Left renal cortex interstitium (tissue), 4 donors: ENCODE results near the gene SPATA31A5. TPM values are rescaled to one million over a fixed set of nuclear protein-coding genes. Genes with fewer than 3 reads are reported as not detected.
"Not testable (repeated sequence)": the region's sequence is repeated elsewhere in the genome, so short reads cannot be mapped to it uniquely, and the experiment has no call there.

Experiments used
- DNase-seq, 4 donors: peaks; one replicate each; pipeline ENCODE4 v3.0.0-alpha.2; 2013; ENCODE audit warnings: low read depth in 4 of 4, low spot score in 2 of 4, missing footprints in 1 of 4
- polyA plus RNA-seq, 4 donors: library from polyadenylated mRNA; unstranded; fragments of 120-200 nt; gene quantifications; one replicate each; pipeline ENCODE4 v1.2.1, GENCODE V29; 2013; ENCODE audit not compliant: insufficient read length in 4 of 4

Gene SPATA31A5
- polyA plus RNA-seq: not detected

- not testable (repeated sequence) for DNase-seq
Observed at GRCh38 chr9:60914107-60914506, at the start of gene SPATA31A5. Gene SPATA31A5, plus strand, starts transcription at chr9:60914407. Its CDS starts 29 bp downstream, at chr9:60914436.

- not testable (repeated sequence) for DNase-seq
Observed at GRCh38 chr9:60962990-60963350, 48.8 kb downstream of the SPATA31A5 start.

- DNase-seq: not testable (repeated sequence)
Observed at GRCh38 chr9:60966382-60966781, 52.2 kb downstream of the SPATA31A5 start.
